HG03378 (cell line): Measurements from ENCODE around the gene KIF17.

ENCODE experiments used
- ATAC-seq: cut with Tn5 transposase; IDR thresholded peaks from one replicate; pipeline ENCODE4 v1.9.1; 2021; ENCODE audit warnings: mild to moderate bottlenecking, moderate library complexity; ENCODE audit not compliant: unreplicated experiment

KIF17 gene

DNA sequence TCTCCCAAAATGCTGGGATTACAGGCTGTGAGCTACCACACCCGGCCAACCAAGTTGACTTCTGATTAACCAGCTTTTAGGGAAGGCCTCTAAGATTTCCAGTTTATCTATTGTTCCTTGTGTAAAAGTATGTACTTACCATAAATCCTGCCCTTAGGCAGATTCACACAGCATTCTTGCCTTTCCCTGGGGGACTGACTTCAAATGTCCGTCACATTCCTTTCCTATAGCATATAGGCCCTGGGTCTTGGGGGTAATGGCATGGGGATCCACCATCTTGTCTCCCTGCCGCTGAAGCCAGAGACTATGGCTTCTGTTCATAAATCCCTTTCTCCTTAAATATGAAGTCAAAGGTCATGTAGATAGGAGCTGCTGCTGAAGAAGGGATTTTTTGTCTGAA, 85.4 kb downstream of the KIF17 start:
- no peak for ATAC-seq

- no peak for ATAC-seq
Measured at GRCh38 chr1:20630729-20631128, 87.1 kb downstream of the KIF17 start.

DNA sequence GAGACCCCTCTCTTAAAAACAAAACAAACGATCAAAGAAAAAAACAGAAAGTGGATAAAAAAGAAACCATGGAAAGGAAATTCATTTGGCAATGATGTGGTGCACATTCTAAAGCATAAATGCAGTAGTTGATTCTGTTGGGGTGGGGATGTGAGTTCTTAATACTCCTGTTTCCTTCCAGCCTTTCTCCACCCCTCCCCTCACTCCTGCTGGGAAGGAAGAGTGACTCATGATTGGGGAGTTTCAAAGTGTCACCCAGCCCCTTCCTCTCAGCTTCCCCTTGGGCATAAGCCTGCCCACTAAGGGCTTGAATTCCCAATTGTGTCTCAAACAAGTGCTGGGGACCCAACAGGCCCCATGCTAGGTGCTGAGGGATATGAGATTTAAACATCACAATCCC, 91.3 kb downstream of the KIF17 start:
- ATAC-seq: no peak

DNA sequence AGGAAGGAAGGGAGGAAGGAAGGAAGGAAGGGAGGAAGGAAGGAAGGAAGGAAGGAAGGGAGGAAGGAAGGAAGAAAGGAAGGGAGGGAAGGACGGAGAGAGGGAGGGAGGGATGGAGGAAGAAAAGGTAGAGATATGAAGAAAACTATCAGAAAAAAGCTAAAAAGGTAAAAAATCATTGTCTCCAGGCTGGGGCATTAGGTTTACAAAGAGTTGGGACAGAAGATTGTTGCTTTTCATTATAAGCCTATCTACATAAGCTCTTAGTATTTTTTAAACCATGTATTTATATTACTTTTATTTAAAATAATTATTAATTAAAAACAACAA, 91.7 kb downstream of the KIF17 start:
- ATAC-seq: no peak

GRCh38 chr1:20625176-20626097, 92.4 kb downstream of the KIF17 start:
- ATAC-seq: no peak

DNA sequence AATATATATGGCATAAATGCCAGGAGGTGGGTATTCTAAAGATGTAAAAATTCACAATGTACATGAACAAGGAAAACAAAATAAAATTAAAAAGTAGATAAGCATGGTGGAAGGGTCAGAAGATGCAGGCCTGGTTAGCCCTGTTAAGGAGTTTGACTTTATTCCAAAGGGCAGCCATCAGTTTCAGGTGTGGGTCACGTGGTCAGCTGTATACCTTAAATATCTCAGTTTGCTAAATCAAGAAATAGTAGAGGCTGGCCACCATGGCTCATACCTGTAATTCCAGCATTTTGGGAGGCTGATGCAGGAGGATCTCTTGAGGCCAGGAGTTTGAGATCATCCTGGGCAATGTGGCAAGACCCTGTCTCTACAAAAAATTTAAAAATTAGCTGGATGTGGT, 93.1 kb downstream of the KIF17 start:
- ATAC-seq: no peak

- no peak for ATAC-seq
Measured at GRCh38 chr1:20621012-20621411, 96.8 kb downstream of the KIF17 start.

GRCh38 chr1:20619999-20620398, 97.8 kb downstream of the KIF17 start:
- ATAC-seq: no peak

DNA sequence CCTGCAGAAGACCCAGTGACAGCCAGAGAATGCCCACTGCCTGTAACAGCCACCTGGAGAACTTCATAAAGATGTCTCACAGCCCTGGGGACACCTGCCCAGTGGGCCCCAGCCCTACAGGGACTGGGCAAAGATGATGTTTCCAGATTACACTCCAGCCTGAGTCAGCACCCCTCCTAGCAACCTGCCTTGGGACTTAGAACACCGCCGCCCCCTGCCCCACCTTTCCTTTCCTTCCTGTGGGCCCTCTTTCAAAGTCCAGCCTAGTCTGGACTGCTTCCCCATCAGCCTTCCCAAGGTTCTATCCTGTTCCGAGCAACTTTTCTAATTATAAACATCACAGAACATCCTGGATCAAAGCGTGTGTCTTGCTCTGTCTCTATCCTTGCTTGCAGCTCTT, 99.3 kb downstream of the KIF17 start:
- no peak for ATAC-seq

GRCh38 chr1:20616847-20617487, 100.8 kb downstream of the KIF17 start:
- no peak for ATAC-seq

DNA sequence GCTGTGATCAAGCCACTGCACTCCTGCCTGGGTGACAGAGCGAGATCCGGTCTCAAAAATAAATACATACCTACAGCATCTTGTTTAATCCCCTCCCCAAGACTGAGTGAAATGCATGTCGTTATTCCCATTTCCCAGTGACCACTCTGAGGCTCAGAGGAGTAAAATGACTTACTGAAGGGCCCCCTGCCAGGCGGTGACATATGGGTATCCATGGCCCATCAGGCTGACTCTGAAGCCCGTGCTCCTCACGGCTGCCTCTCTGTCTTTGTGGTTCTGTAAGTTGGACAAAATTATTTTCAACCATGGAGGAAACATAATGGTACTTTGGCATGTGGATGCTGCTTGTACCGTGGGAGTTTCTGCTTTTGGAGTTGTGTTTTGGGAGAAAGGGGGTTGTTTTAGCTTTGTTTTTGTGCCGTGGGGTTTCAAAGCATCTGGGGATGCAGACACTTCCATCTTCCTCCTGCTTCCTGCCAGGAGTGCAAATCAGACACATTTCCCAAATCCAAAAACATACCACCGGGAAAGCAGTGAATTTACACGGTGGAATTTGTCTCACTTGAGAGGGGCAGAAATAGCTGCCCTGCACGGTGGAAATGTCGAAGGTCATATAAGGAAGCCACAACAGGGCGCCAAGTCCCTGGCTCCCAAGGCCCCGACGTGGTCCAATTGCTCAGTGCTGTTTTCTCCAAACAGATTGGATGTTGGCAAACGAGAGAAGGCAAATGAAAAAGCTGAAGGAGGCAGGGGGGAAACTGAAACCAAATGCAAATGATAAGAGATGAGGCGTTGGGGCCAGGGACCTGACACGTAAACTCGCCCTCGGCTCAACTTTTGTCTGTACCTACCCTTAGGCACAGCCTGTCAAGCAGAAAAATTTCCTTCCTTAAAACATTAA, 101.6 kb downstream of the KIF17 start:
- ATAC-seq: no peak

DNA sequence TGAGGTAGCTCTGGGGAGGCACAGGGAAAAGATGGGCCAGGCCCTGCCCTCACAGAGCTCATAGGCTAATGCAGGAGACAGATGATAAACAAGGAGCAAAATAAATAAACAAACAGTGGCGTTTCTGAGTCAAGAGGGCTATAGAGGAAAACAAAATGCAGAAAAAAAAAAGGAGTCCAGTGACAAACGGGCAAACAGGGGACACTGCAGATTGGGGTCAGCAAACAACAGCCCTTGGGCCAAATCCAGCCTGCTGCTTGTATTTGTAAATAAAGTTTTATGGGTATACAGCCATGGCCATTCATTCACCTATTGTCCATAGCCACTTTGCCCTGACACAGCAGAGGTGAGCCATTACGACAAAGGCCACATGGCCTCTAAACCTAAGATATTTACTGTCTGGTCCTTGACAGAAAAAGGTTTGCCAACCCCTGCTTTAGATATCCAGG, 103.7 kb downstream of the KIF17 start:
- no peak for ATAC-seq
